GM12892 (cell line): ENCODE measurements around the gene TNS2.

Source experiments
- POLR2A ChIP-seq: IDR thresholded peaks from 2 replicates; pipeline ENCODE4 v1.6.1; 2011; ENCODE audit warnings: low read depth, low read length, control low read depth
- POLR2AphosphoS5 ChIP-seq: IDR thresholded peaks from 2 replicates; pipeline ENCODE4 v1.6.1; 2011; ENCODE audit warnings: low read depth, low read length, control low read depth
- TAF1 ChIP-seq: IDR thresholded peaks from 2 replicates; pipeline ENCODE4 v1.6.1; 2011; ENCODE audit warnings: low read depth, mild to moderate bottlenecking, control low read depth, low read length, borderline replicate concordance

DNA sequence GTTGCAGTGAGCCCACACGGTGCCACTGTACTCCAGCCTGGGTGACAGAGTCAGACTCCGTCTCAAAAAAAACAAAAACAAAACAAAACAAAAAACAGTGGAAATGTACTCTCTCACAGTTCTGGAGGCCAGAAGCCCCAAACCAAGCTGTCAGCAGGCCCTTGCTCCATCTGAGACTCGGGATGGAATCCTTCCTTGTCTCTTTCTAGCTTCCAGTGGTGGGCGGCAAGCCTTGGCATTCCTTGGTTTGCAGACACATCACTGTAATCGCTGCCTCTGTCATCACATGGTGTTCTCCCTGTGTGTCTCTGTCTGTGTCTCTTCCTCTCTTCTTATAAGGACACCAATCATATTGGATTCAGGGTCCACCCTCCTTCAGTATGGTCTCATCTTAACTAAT is 6.4 kb downstream of the TNS2 start:
- TF ChIP-seq POLR2AphosphoS5 (no peak), POLR2A (no peak), TAF1 (no peak)
